H1 (cell line): ENCODE data around the gene ZNF689. TPM values are rescaled to one million over a fixed set of nuclear protein-coding genes. Genes with fewer than 3 reads are reported as not detected.

Source experiments
- CTCF ChIA-PET: fragments of 300-600 bp; sonication (Branson Sonifier 250); formaldehyde crosslinking; loops from one replicate; lab custom pipeline; 2021; ENCODE audit not compliant: partially characterized antibody; lab: Charles Lee
- POLR2A ChIA-PET: fragments of 300-600 bp; sonication (Branson Sonifier 250); formaldehyde crosslinking; loops from one replicate; lab custom pipeline; 2021; ENCODE audit warnings: inconsistent platforms; ENCODE audit not compliant: partially characterized antibody; lab: Charles Lee
- DNase-seq, 2 experiments: peaks; one replicate each; pipeline versions ENCODE4 v3.0.0 to v3.0.0-alpha.2; 2010 to 2022; ENCODE audit warnings: low spot score in 2 of 2, low read depth in 1 of 2, mixed read lengths in 1 of 2
- FAIRE-seq: peaks from 2 replicates; lab custom pipeline; 2011; peaks lifted over from hg19 to GRCh38; lab: Jason Lieb, UNC
- H2AFZ ChIP-seq: 2 replicates; pipeline ENCODE4 v1.8.1; 2012; ENCODE audit warnings: low read length, inconsistent platforms
- H2AK5ac ChIP-seq: 2 replicates; pipeline ENCODE4 v1.6.1; 2013; ENCODE audit warnings: low read depth, low read length
- H2BK120ac ChIP-seq: replicated peaks from 2 replicates; pipeline ENCODE3; 2013; ENCODE audit warnings: low read depth, low read length, inconsistent platforms
- H2BK12ac ChIP-seq: 2 replicates; pipeline ENCODE4 v1.6.1; 2013; ENCODE audit warnings: low read depth, low read length
- H2BK15ac ChIP-seq: 2 replicates; pipeline ENCODE4 v1.6.1; 2013; ENCODE audit warnings: low read length
- H2BK20ac ChIP-seq: 2 replicates; pipeline ENCODE4 v1.6.1; 2013; ENCODE audit warnings: low read length
- H2BK5ac ChIP-seq: 2 replicates; pipeline ENCODE4 v1.6.1; 2013; ENCODE audit warnings: low read depth, low read length
- H3K14ac ChIP-seq: 2 replicates; pipeline ENCODE4 v1.6.1; 2013; ENCODE audit warnings: inconsistent platforms; ENCODE audit not compliant: insufficient read length
- H3K18ac ChIP-seq: 2 replicates; pipeline ENCODE4 v1.6.1; 2013; ENCODE audit warnings: low read length; ENCODE audit errors: extremely low read depth
- H3K23ac ChIP-seq: 2 replicates; pipeline ENCODE4 v1.6.1; 2013; ENCODE audit warnings: inconsistent platforms; ENCODE audit not compliant: insufficient read length
- H3K23me2 ChIP-seq: 2 replicates; pipeline ENCODE4 v1.6.1; 2013; ENCODE audit warnings: low read depth, low read length
- H3K27ac ChIP-seq: 2 replicates; pipeline ENCODE4 v1.6.1; 2011; ENCODE audit warnings: low read depth, low read length, inconsistent platforms
- H3K27me3 ChIP-seq, 4 experiments: replicated peaks in 1 of 4; 1 replicate in 1 of 4; 2 replicates in 3 of 4; pipeline versions ENCODE4 v1.6.1 to v1.8.1; 2011 to 2013; ENCODE audit warnings: low read length in 3 of 4, mild to moderate bottlenecking in 3 of 4, inconsistent platforms in 2 of 4, mixed read lengths in 2 of 4, moderate library complexity in 1 of 4; ENCODE audit not compliant: control insufficient read depth in 3 of 4, insufficient read depth in 3 of 4; ENCODE audit errors: extremely low read depth in 1 of 4
- H3K36me3 ChIP-seq, 4 experiments: 2 replicates each; pipeline versions ENCODE4 v1.6.1 to v1.8.1; 2011 to 2013; ENCODE audit warnings: mild to moderate bottlenecking in 4 of 4, low read length in 3 of 4, moderate library complexity in 2 of 4, control low read depth in 1 of 4, inconsistent platforms in 1 of 4; ENCODE audit not compliant: insufficient read depth in 4 of 4, control insufficient read depth in 2 of 4
- H3K4ac ChIP-seq: replicated peaks from 2 replicates; pipeline ENCODE3; 2013; ENCODE audit warnings: low read length, low read depth, mixed read lengths, inconsistent platforms; ENCODE audit not compliant: insufficient read length
- H3K4me1 ChIP-seq, 4 experiments: replicated peaks in 1 of 4; 1 replicate in 1 of 4; 2 replicates in 3 of 4; pipeline versions ENCODE4 v1.6.1 to v1.8.1; 2011 to 2013; ENCODE audit warnings: low read length in 3 of 4, inconsistent platforms in 2 of 4, mixed read lengths in 1 of 4; ENCODE audit not compliant: insufficient read depth in 4 of 4, control insufficient read depth in 3 of 4
- H3K4me2 ChIP-seq, 2 experiments: 2 replicates each; pipeline versions ENCODE4 v1.6.1 to v1.8.1; 2011 to 2013; ENCODE audit warnings: low read depth in 2 of 2, low read length in 2 of 2, control low read depth in 1 of 2, inconsistent platforms in 1 of 2, mild to moderate bottlenecking in 1 of 2; ENCODE audit not compliant: insufficient read depth in 1 of 2
- H3K4me3 ChIP-seq, 4 experiments: fragments of 200-600, 300-600 bp in 1 of 4; sonication (generic), shearing (Covaris generic), sonication (Bioruptor Twin) in 1 of 4; 2 replicates each; pipeline versions ENCODE4 v1.5.1 to v1.8.1; 2011 to 2016; ENCODE audit warnings: low read length in 4 of 4, low read depth in 3 of 4, control low read depth in 2 of 4, inconsistent platforms in 2 of 4, mild to moderate bottlenecking in 2 of 4, mixed read lengths in 1 of 4, moderate library complexity in 1 of 4; ENCODE audit not compliant: insufficient read depth in 2 of 4; ENCODE audit errors: extremely low read depth in 1 of 4
- H3K56ac ChIP-seq: replicated peaks from 2 replicates; pipeline ENCODE3; 2013; ENCODE audit warnings: low read depth, mild to moderate bottlenecking, mixed read lengths, low read length, inconsistent platforms; ENCODE audit not compliant: insufficient read length
- H3K79me1 ChIP-seq: 2 replicates; pipeline ENCODE4 v1.6.1; 2013; ENCODE audit warnings: low read depth, low read length, control low read depth
- H3K79me2 ChIP-seq, 2 experiments: 2 replicates each; pipeline versions ENCODE4 v1.6.1 to v1.8.1; 2012 to 2013; ENCODE audit warnings: low read length in 2 of 2, mild to moderate bottlenecking in 2 of 2, inconsistent platforms in 1 of 2; ENCODE audit not compliant: insufficient read depth in 2 of 2, control insufficient read depth in 1 of 2
- H3K9ac ChIP-seq, 4 experiments: replicated peaks in 1 of 4; 1 replicate in 1 of 4; 2 replicates in 3 of 4; pipeline versions ENCODE4 v1.6.1 to v1.8.1; 2011 to 2013; ENCODE audit warnings: low read depth in 3 of 4, low read length in 3 of 4, control low read depth in 2 of 4, mild to moderate bottlenecking in 2 of 4, moderate library complexity in 2 of 4, inconsistent platforms in 1 of 4; ENCODE audit errors: extremely low read depth in 1 of 4
- H3K9me3 ChIP-seq, 2 experiments: 2 replicates each; pipeline versions ENCODE4 v1.6.1 to v1.8.1; 2012 to 2013; ENCODE audit warnings: mild to moderate bottlenecking in 2 of 2, moderate library complexity in 2 of 2, control low read depth in 1 of 2, inconsistent platforms in 1 of 2, low read depth in 1 of 2, low read length in 1 of 2, mixed read lengths in 1 of 2; ENCODE audit not compliant: insufficient read depth in 2 of 2
- H4K20me1 ChIP-seq, 2 experiments: replicated peaks in 1 of 2; 2 replicates each; pipeline versions ENCODE3 to v1.8.1; 2011 to 2013; ENCODE audit warnings: inconsistent platforms in 2 of 2, low read length in 2 of 2, mild to moderate bottlenecking in 1 of 2; ENCODE audit not compliant: insufficient read depth in 2 of 2, control insufficient read depth in 1 of 2
- H4K5ac ChIP-seq: 2 replicates; pipeline ENCODE4 v1.6.1; 2013; ENCODE audit warnings: low read length, low read depth, mixed read lengths, inconsistent platforms; ENCODE audit not compliant: insufficient read length
- H4K8ac ChIP-seq: 2 replicates; pipeline ENCODE4 v1.8.0; 2013; ENCODE audit warnings: mild to moderate bottlenecking, moderate library complexity, low read length, inconsistent platforms; ENCODE audit not compliant: insufficient read depth; ENCODE audit errors: extremely low read depth
- H4K91ac ChIP-seq: replicated peaks from 2 replicates; pipeline ENCODE3; 2013; ENCODE audit warnings: low read length, mixed read lengths, inconsistent platforms; ENCODE audit not compliant: insufficient read length
- BACH1 ChIP-seq: IDR thresholded peaks from 2 replicates; pipeline ENCODE4 v1.6.1; 2012; ENCODE audit warnings: low read length, improper control_type of control experiment
- BCL11A ChIP-seq, 2 experiments: IDR thresholded peaks; one replicate each; pipeline ENCODE4 v1.6.1; 2011; ENCODE audit warnings: low read depth in 2 of 2, low read length in 2 of 2, mild to moderate bottlenecking in 2 of 2
- BRCA1 ChIP-seq: IDR thresholded peaks from 2 replicates; pipeline ENCODE4 v1.6.1; 2012; ENCODE audit warnings: low read depth, low read length, improper control_type of control experiment
- CEBPB ChIP-seq: IDR thresholded peaks from 2 replicates; pipeline ENCODE4 v1.6.1; 2012; ENCODE audit warnings: low read depth, low read length
- CTBP2 ChIP-seq: IDR thresholded peaks from 2 replicates; pipeline ENCODE4 v1.7.0; 2011; ENCODE audit warnings: borderline replicate concordance, mild to moderate bottlenecking, moderate library complexity, mixed read lengths, low read length; ENCODE audit not compliant: insufficient read depth, insufficient read length
- KDM1A ChIP-seq: fragments of 200-600, 300-600 bp; sonication (generic); IDR thresholded peaks from 2 replicates; pipeline ENCODE4 v1.7.1; 2016; ENCODE audit warnings: mild to moderate bottlenecking, low read length, borderline replicate concordance
- NRF1 ChIP-seq: IDR thresholded peaks from 2 replicates; pipeline ENCODE4 v1.6.1; 2011; ENCODE audit warnings: mild to moderate bottlenecking, low read depth, low read length, improper control_type of control experiment
- PHF8 ChIP-seq: fragments of 200-600 bp; sonication (generic); conservative IDR thresholded peaks from 2 replicates; pipeline ENCODE4 v1.7.1; 2012; ENCODE audit warnings: low read depth, mild to moderate bottlenecking, inconsistent platforms, low read length, moderate library complexity
- RAD21 ChIP-seq, 2 experiments: IDR thresholded peaks in 1 of 2; conservative IDR thresholded peaks in 1 of 2; 2 replicates each; pipeline ENCODE4 v1.6.1; 2011; ENCODE audit warnings: low read depth in 2 of 2, low read length in 2 of 2, improper control_type of control experiment in 1 of 2, inconsistent platforms in 1 of 2, mild to moderate bottlenecking in 1 of 2, moderate library complexity in 1 of 2
- SUZ12 ChIP-seq: fragments of 200-600 bp; sonication (generic); IDR thresholded peaks from 2 replicates; pipeline ENCODE4 v1.6.1; 2012; ENCODE audit warnings: mild to moderate bottlenecking, inconsistent platforms, low read length, moderate library complexity, mixed read lengths
- TAF1 ChIP-seq: IDR thresholded peaks from 2 replicates; pipeline ENCODE4 v1.6.1; 2011; ENCODE audit warnings: mild to moderate bottlenecking, low read depth, low read length
- TEAD4 ChIP-seq: IDR thresholded peaks from 2 replicates; pipeline ENCODE4 v1.6.1; 2012; ENCODE audit warnings: low read depth, low read length, inconsistent platforms, mixed read lengths
- USF2 ChIP-seq: IDR thresholded peaks from 2 replicates; pipeline ENCODE4 v1.6.1; 2011; ENCODE audit warnings: low read length, improper control_type of control experiment
- WGBS, 2 experiments: shearing (Covaris generic) in 1 of 2; methylation state at CpG; one replicate each; pipeline versions ENCODE4 v1.1.6 to v1.1.7; 2013 to 2015; ENCODE audit warnings: low lambda C conversion rate in 2 of 2, mixed read lengths in 2 of 2, inconsistent platforms in 1 of 2, low coverage in 1 of 2, missing lambda C conversion rate in 1 of 2; ENCODE audit not compliant: insufficient replicate concordance in 2 of 2, insufficient coverage in 1 of 2, insufficient read length in 1 of 2; ENCODE audit errors: extremely low coverage in 1 of 2, missing lambda C conversion rate in 1 of 2; 5-methylcytosine and 5-hydroxymethylcytosine counted together
- polyA plus RNA-seq, 7 experiments: library from polyadenylated mRNA; depleted of rRNA in 3 of 7; stranded (reverse) in 5 of 7; unstranded in 2 of 7; fragments of >200 nt in 5 of 7; fragments of 200-250 nt in 2 of 7; gene quantifications; 1 replicate in 5 of 7; 2 replicates in 1 of 7; 4 replicates in 1 of 7; pipeline versions ENCODE4 v1.2.1 to v1.2.3, GENCODE V29; 2011 to 2013; ENCODE audit warnings: missing spikeins in 2 of 7, mixed read lengths in 2 of 7
- total RNA-seq: library from RNA; stranded (reverse); fragmentation: NEBNext Ultra II Directional; extraction: Animal tissue kit (Norgen Biotek cat#: 25700); gene quantifications from 2 replicates; pipeline ENCODE4 v1.2.1, GENCODE V29; 2021

The ZNF689 gene
- total and polyA plus RNA-seq, 2 of the 8 experiments (the other 6 are each of a cell fraction or from before 2014, with no cell fraction given) = 14.3 to 15.3 TPM

- ChIA-PET CTCF (interaction anchor here (0.6 to 8.2 kb wide), 4 partner anchors 9 to 40 kb away, joined by 3 to 48 read pairs (median 6); no protein-coding TSS in a partner anchor), POLR2A (interaction anchor here (0.6 to 1.8 kb wide), 2 partner anchors 14 to 647 kb away, joined by 3 to 5 read pairs; no protein-coding TSS in a partner anchor)
- DNase-seq (no peak), FAIRE-seq (no peak)
- Histone ChIP-seq H3K4ac (no peak overlapping the region), H3K4me3 (no peak overlapping the region), H3K4me2 (no peak overlapping the region), H2BK12ac (no peak overlapping the region), H2AK5ac (no peak overlapping the region), H3K23ac (no peak overlapping the region), H3K79me1 (0 out of 2 replicates have a peak, but pooled peaks cover 2% of the 10 kb centered on the region), H2BK15ac (no peak overlapping the region), H3K14ac (no peak overlapping the region), H2BK5ac (no peak overlapping the region), H3K36me3 (no peaks in the 10 kb centered on the region; a peak in 1 of 8 replicates), H2BK120ac (no peak overlapping the region), H4K5ac (no peak overlapping the region), H3K9me3 (no peaks in the 10 kb centered on the region), H2BK20ac (no peak overlapping the region), H3K4me1 (peaks cover 0 to 10% (median 5%) of the 10 kb centered on the region in 4 experiments; a peak in 6 of 7 replicates), H3K56ac (no peak overlapping the region), H2AFZ (no peak overlapping the region), H3K18ac (no peak overlapping the region), H4K91ac (no peak overlapping the region), H3K9ac (no peak overlapping the region), H4K8ac (no peak overlapping the region), H3K27me3 (peaks cover 0 to 19% (median 11%) of the 10 kb centered on the region in 4 experiments; a peak in 6 of 7 replicates), H3K27ac (no peak overlapping the region), H3K79me2 (no peaks in the 10 kb centered on the region), H4K20me1 (peaks cover 2 to 5% of the 10 kb centered on the region in 2 experiments), H3K23me2 (peaks cover 14% of the 10 kb centered on the region; the same call in 1 of the 2 replicates)
- 92% methylated on average over 11 of the region's 18 CpGs; no CpG with 5 or more reads in 1 of the 2 experiments for WGBS, 2 experiments
- TF ChIP-seq SUZ12 (no peak), RAD21 (IDR thresholded peaks at IDR 0.05 in 1 of 2, conservative IDR thresholded peaks at IDR 0.05 in 1 of 2; ENCODE audit: low read depth in 2 of 2, low read length in 2 of 2) (no peak), NRF1 (no peak), BACH1 (no peak), CEBPB (no peak), TAF1 (no peak), BCL11A (IDR thresholded peaks at IDR 0.05; ENCODE audit: low read depth in 2 of 2, low read length in 2 of 2) (no peak), KDM1A (no peak), USF2 (no peak), BRCA1 (no peak), CTBP2 (no peak), PHF8 (no peak), TEAD4 (no peak)
These were observed 44.7 kb upstream of the ZNF689 start for GRCh38 chr16:30654856-30655255.
